K562 (cell line): ENCODE data around the gene SMS. TPM values are rescaled to one million over a fixed set of nuclear protein-coding genes. Genes with fewer than 3 reads are reported as not detected.

Experiments used
- ATAC-seq: fragments of 200-7000 bp; cut with Tn5 transposase; 3 replicates; pipeline ENCODE4 v1.9.1; 2020; ENCODE audit warnings: moderate library complexity
- BruUV-seq: library from RNA; stranded (reverse); fragments of 400-500 nt; replicated peaks from 2 replicates; lab custom pipeline; 2021; lab: Mats Ljungman, UMichigan
- CTCF ChIA-PET: fragments of 300-600 bp; formaldehyde crosslinking; extraction: SDS; loops from one replicate; lab custom pipeline; 2021; ENCODE audit warnings: low intra/inter-chr PET ratio; lab: Yijun Ruan, JAX
- POLR2A ChIA-PET: fragments of 300-600, 350-650 bp; sonication (Branson Sonifier 250); formaldehyde crosslinking; extraction: SDS; loops from one replicate; lab custom pipeline; 2021; ENCODE audit warnings: antibody characterized with exemption, inconsistent platforms; lab: Yijun Ruan, JAX
- DNase-seq, 4 experiments: peaks; one replicate each; pipeline versions ENCODE4 v3.0.0 to v3.0.0-alpha.2; 2011 to 2018; ENCODE audit warnings: low spot score in 3 of 4, mixed read lengths in 3 of 4; ENCODE audit errors: extremely low read depth in 1 of 4
- FAIRE-seq: peaks from 2 replicates; lab custom pipeline; 2011; peaks lifted over from hg19 to GRCh38; lab: Jason Lieb, UNC
- H2AFZ ChIP-seq: 2 replicates; pipeline ENCODE4 v1.6.0; 2011; ENCODE audit warnings: low read depth, low read length, control low read depth, inconsistent platforms
- H3K27ac ChIP-seq: fragments of 200-600 bp; 3 replicates; pipeline ENCODE4 v1.8.0; 2011; ENCODE audit warnings: low read depth, mild to moderate bottlenecking, control low read depth, inconsistent platforms, low read length, moderate library complexity, mixed read lengths; ENCODE audit errors: extremely low read depth
- H3K27me3 ChIP-seq, 2 experiments: fragments of 300-600 bp in 1 of 2; 2 replicates in 1 of 2; 3 replicates in 1 of 2; pipeline versions ENCODE4 v1.6.0 to v1.8.0; 2011; ENCODE audit warnings: inconsistent platforms in 2 of 2, low read length in 2 of 2, mild to moderate bottlenecking in 1 of 2, mixed read lengths in 1 of 2, moderate library complexity in 1 of 2; ENCODE audit not compliant: control insufficient read depth in 2 of 2, insufficient read depth in 2 of 2
- H3K36me3 ChIP-seq: fragments of 300-600 bp; 3 replicates; pipeline ENCODE4 v1.8.0; 2011; ENCODE audit warnings: mild to moderate bottlenecking, low read length, inconsistent platforms; ENCODE audit not compliant: control insufficient read depth, insufficient read depth
- H3K4me1 ChIP-seq, 2 experiments: fragments of 200-600 bp in 1 of 2; replicated peaks in 1 of 2; 2 replicates in 1 of 2; 3 replicates in 1 of 2; pipeline versions ENCODE4 v1.5.1 to v1.8.0; 2011; ENCODE audit warnings: inconsistent platforms in 2 of 2, low read length in 2 of 2, mild to moderate bottlenecking in 1 of 2, mixed read lengths in 1 of 2, moderate library complexity in 1 of 2; ENCODE audit not compliant: control insufficient read depth in 2 of 2, insufficient read depth in 2 of 2
- H3K4me2 ChIP-seq: 2 replicates; pipeline ENCODE4 v1.6.1; 2011; ENCODE audit warnings: low read length, control low read depth, inconsistent platforms, mixed read lengths; ENCODE audit not compliant: insufficient read depth
- H3K4me3 ChIP-seq: fragments of 200-600 bp; sonication (generic), shearing (Covaris generic); 2 replicates; pipeline ENCODE4 v1.5.1; 2016; ENCODE audit warnings: control low read depth, inconsistent platforms
- H3K79me2 ChIP-seq: fragments of 200-600 bp; 3 replicates; pipeline ENCODE4 v1.8.0; 2011; ENCODE audit warnings: low read length, inconsistent platforms; ENCODE audit not compliant: control insufficient read depth, insufficient read depth
- H3K9ac ChIP-seq, 2 experiments: 2 replicates each; pipeline versions ENCODE4 v1.6.0 to v1.6.1; 2011; ENCODE audit warnings: low read depth in 2 of 2, low read length in 2 of 2, control low read depth in 1 of 2, inconsistent platforms in 1 of 2, mild to moderate bottlenecking in 1 of 2, mixed read lengths in 1 of 2; ENCODE audit not compliant: insufficient read depth in 1 of 2
- H3K9me1 ChIP-seq: one replicate; pipeline ENCODE4 v1.6.0; 2011; ENCODE audit warnings: inconsistent platforms, mild to moderate bottlenecking, low read length, moderate library complexity; ENCODE audit not compliant: control insufficient read depth, insufficient read depth
- H3K9me3 ChIP-seq: replicated peaks from 2 replicates; pipeline ENCODE4 v1.5.1; 2011; ENCODE audit warnings: low read depth, low read length, inconsistent platforms; ENCODE audit not compliant: control insufficient read depth, insufficient read depth
- H4K20me1 ChIP-seq: replicated peaks from 2 replicates; pipeline ENCODE4 v1.6.1; 2011; ENCODE audit warnings: low read length, inconsistent platforms, mixed read lengths; ENCODE audit not compliant: control insufficient read depth, insufficient read depth
- CREB3L1 ChIP-seq: fragments of 450-650 bp; IDR thresholded peaks from 2 replicates; pipeline ENCODE4 v1.6.1; 2014; ENCODE audit warnings: low read depth, mild to moderate bottlenecking, moderate library complexity, borderline replicate concordance
- DPF2 ChIP-seq: fragments of 450-650 bp; IDR thresholded peaks from 2 replicates; pipeline ENCODE4 v1.6.1; 2016
- ETS1 ChIP-seq: conservative IDR thresholded peaks from 2 replicates; pipeline ENCODE4 v1.6.1; 2011; ENCODE audit warnings: low read depth, mild to moderate bottlenecking, low read length; ENCODE audit not compliant: control insufficient read depth
- FUS ChIP-seq: fragments of 200-400 bp; formaldehyde crosslinking; optimal IDR thresholded peaks from 2 replicates; pipeline ENCODE3; 2017; ENCODE audit warnings: low read depth, low read length
- NFE2L1 ChIP-seq: fragments of 450-650 bp; IDR thresholded peaks from 2 replicates; pipeline ENCODE4 v1.6.1; 2016; ENCODE audit warnings: missing genetic modification characterization, low read depth, mild to moderate bottlenecking, missing compliant biosample characterization, moderate library complexity, borderline replicate concordance
- NFRKB ChIP-seq: fragments of 450-650 bp; IDR thresholded peaks from 2 replicates; pipeline ENCODE4 v1.6.1; 2016; ENCODE audit warnings: low read depth
- RAD51 ChIP-seq: fragments of 450-650 bp; IDR thresholded peaks from 2 replicates; pipeline ENCODE4 v1.7.1; 2016; ENCODE audit warnings: low read depth, mild to moderate bottlenecking, borderline replicate concordance
- RB1 ChIP-seq: fragments of 450-650 bp; IDR thresholded peaks from 2 replicates; pipeline ENCODE4 v1.6.1; 2017; ENCODE audit warnings: low read depth, mild to moderate bottlenecking
- STAT5A ChIP-seq: IDR thresholded peaks from 2 replicates; pipeline ENCODE4 v1.6.1; 2012; ENCODE audit warnings: low read length, inconsistent platforms, borderline replicate concordance
- ZFP1 ChIP-seq: fragments of 450-650 bp; formaldehyde crosslinking; IDR thresholded peaks from 2 replicates; pipeline ENCODE4 v1.4.0; 2020; ENCODE audit warnings: mild to moderate bottlenecking, mixed read lengths
- ZNF609 ChIP-seq: sonication (generic); formaldehyde crosslinking; IDR thresholded peaks from 2 replicates; pipeline ENCODE4 v1.8.1; 2023; ENCODE audit warnings: missing genetic modification reagents, mild to moderate bottlenecking, borderline replicate concordance
- WGBS: fragments of 100-300 bp; shearing (Covaris generic); methylation state at CpG from one replicate; pipeline ENCODE4 v1.1.6; 2016; ENCODE audit warnings: low coverage, mixed read lengths; ENCODE audit not compliant: insufficient coverage; ENCODE audit errors: missing lambda C conversion rate; 5-methylcytosine and 5-hydroxymethylcytosine counted together
- in situ Hi-C: fragments of 300-500 bp; cut with MboI; formaldehyde crosslinking; loops from 4 replicates; pipeline ENCODE4 v1.15.0; 2018; ENCODE audit warnings: inconsistent platforms, mixed read lengths
- intact Hi-C: fragments of 100-400 bp; cut with micrococcal nuclease; formaldehyde crosslinking; loops from 2 replicates; pipeline ENCODE4 v1.14.2; 2022
- polyA plus RNA-seq, 8 experiments: library from polyadenylated mRNA; depleted of rRNA in 4 of 8; stranded (reverse) in 5 of 8; unstranded in 3 of 8; fragments of >200 nt; fragmentation: Nextera tagmentation in 2 of 8; fragmentation: Illumina TruSeq in 1 of 8; extraction: Ambion mirVana in 2 of 8; extraction: Trizol in 1 of 8; gene quantifications; 2 replicates each; pipeline versions ENCODE4 v1.2.1 to v1.2.3, GENCODE V29; 2011 to 2014; ENCODE audit warnings: inconsistent platforms in 1 of 8, missing spikeins in 1 of 8
- total RNA-seq, 7 experiments: library from RNA; depleted of rRNA in 6 of 7; stranded (reverse); fragments of >200 nt in 6 of 7; fragmentation: Illumina TruSeq in 2 of 7; extraction: Trizol in 2 of 7; gene quantifications; 2 replicates each; pipeline versions ENCODE4 v1.2.1 to v1.2.3, GENCODE V29; 2011 to 2021; ENCODE audit warnings: low replicate concordance in 1 of 7

Gene SMS
- total and polyA plus RNA-seq, 9 of the 15 experiments (the other 6 are each of a cell fraction or from before 2014, with no cell fraction given): 71.1 to 193 (median 152) TPM

- H3K9me1 ChIP-seq: no peaks in the 10 kb centered on the region
- H3K9me3 ChIP-seq: no peaks in the 10 kb centered on the region
- FAIRE-seq (no peak), ATAC-seq (no peak), DNase-seq (no peak)
- no peak overlapping the region for H3K4me2 ChIP-seq
- H3K79me2 ChIP-seq: no peaks in the 10 kb centered on the region
- CTCF ChIA-PET: interaction anchor here (0.7 kb wide), 1 partner anchor 20 kb away, joined by 6 read pairs; no protein-coding TSS in a partner anchor
- 4% methylated on average over 9 of the region's 10 CpGs for WGBS
- no peak overlapping the region for H3K9ac ChIP-seq
- no TSS peak for BruUV-seq
- no peaks in the 10 kb centered on the region for H3K36me3 ChIP-seq
- no peaks in the 10 kb centered on the region for H3K27me3 ChIP-seq
- H3K27ac ChIP-seq: no peak overlapping the region
- intact Hi-C loops (no loop called here), in situ Hi-C loops (no loop called here)
- TF ChIP-seq ETS1 (no peak), ZFP1 (CRISPR knock-in tag) (no peak), ZNF609 (no peak), RB1 (no peak), DPF2 (no peak), NFRKB (no peak), STAT5A (no peak), CREB3L1 (no peak), RAD51 (no peak), NFE2L1 (no peak), FUS (no peak)
- POLR2A ChIA-PET: no interaction called here
- H3K4me3 ChIP-seq: no peak overlapping the region
- no peaks in the 10 kb centered on the region for H3K4me1 ChIP-seq
- no peak overlapping the region for H2AFZ ChIP-seq
- H4K20me1 ChIP-seq: no peaks in the 10 kb centered on the region
Observed at GRCh38 chrX:22021751-22022324, 81.3 kb downstream of the SMS start.
